ENCODE measurements around the gene FN3KRP. TPM values are rescaled to one million over a fixed set of nuclear protein-coding genes. Genes with fewer than 3 reads are reported as not detected.
A peak's percentile ranks its signal among the peaks of the same experiment; 100 is the strongest.

FN3KRP gene
- total and polyA plus RNA-seq, 10 of the 15 experiments (the other 5 are each of a cell fraction or from before 2014, with no cell fraction given) = 1.8 to 50.5 (median 26.5) TPM

GRCh38 chr17:82740906-82741759 lies 24.6 kb downstream of the FN3KRP start:
- FAIRE-seq = no peak
- Histone ChIP-seq H2AFZ (ENCODE audit: control insufficient read depth, low read depth, low read length) (no peak overlapping the region), H3K9me3 (replicated peaks; ENCODE audit: control insufficient read depth, insufficient read depth, low read length) (peaks cover 9% of the 10 kb centered on the region; the same call in 2 of the 3 replicates), H3K36me3 (ENCODE audit: control insufficient read depth in 2 of 2, insufficient read depth in 2 of 2, low read length in 1 of 2) (no peaks in the 10 kb centered on the region), H3K79me2 (ENCODE audit: control insufficient read depth, insufficient read depth, low read length) (no peaks in the 10 kb centered on the region), H3K4me1 (ENCODE audit: control insufficient read depth, insufficient read depth, low read length) (no peaks in the 10 kb centered on the region), H3K9ac (ENCODE audit: control insufficient read depth, insufficient read depth, low read length) (no peak overlapping the region), H4K20me1 (ENCODE audit: control insufficient read depth, insufficient read depth) (no peaks in the 10 kb centered on the region), H3K27ac (ENCODE audit: control insufficient read depth, insufficient read depth) (no peak overlapping the region), H3K4me3 (no peak overlapping the region), H3K27me3 (replicated peaks in 1 of 2; ENCODE audit: control insufficient read depth in 2 of 2, insufficient read depth in 2 of 2, low read length in 1 of 2) (no peaks in the 10 kb centered on the region), H3K4me2 (ENCODE audit: control insufficient read depth, insufficient read depth) (no peak overlapping the region)
- no TSS peak for BruUV-seq (replicated peaks)
- in situ Hi-C loops (cut with MboI) (loop anchor here (10.0 kb wide), 1 partner anchor 86 kb away; no protein-coding TSS in a partner anchor), intact Hi-C loops (cut with micrococcal nuclease; ENCODE audit: unreplicated experiment) (no loop called here)
- CTCF ChIA-PET = interaction anchor here (0.6 kb wide), 1 partner anchor 398 kb away, joined by 3 read pairs; no protein-coding TSS in a partner anchor
- SMC1A ChIA-PET (ENCODE audit: uncharacterized antibody, unreplicated experiment) = interaction anchor here (1.3 kb wide), 1 partner anchor 29 kb away, joined by 4 read pairs; no protein-coding TSS in a partner anchor
- POLR2A ChIA-PET = interaction anchor here (0.6 kb wide), 1 partner anchor 9 kb away, joined by 5 read pairs; no protein-coding TSS in a partner anchor
- TF ChIP-seq ESRRA (IDR thresholded peaks at IDR 0.05; ENCODE audit: low read length) (no peak), CBX5 (IDR thresholded peaks at IDR 0.05; ENCODE audit: low read depth) (peak; percentile 81; the same call in 1 of the 2 replicates)
- RAD21 ChIA-PET (ENCODE audit: unreplicated experiment) = no interaction called here
- no peak for DNase-seq (ENCODE audit: low read depth, low spot score)
- WGBS (ENCODE audit: insufficient coverage, insufficient replicate concordance, low lambda C conversion rate, missing lambda C conversion rate) = 78% methylated on average over 10 of the region's 10 CpGs
- no peak for ATAC-seq

DNA sequence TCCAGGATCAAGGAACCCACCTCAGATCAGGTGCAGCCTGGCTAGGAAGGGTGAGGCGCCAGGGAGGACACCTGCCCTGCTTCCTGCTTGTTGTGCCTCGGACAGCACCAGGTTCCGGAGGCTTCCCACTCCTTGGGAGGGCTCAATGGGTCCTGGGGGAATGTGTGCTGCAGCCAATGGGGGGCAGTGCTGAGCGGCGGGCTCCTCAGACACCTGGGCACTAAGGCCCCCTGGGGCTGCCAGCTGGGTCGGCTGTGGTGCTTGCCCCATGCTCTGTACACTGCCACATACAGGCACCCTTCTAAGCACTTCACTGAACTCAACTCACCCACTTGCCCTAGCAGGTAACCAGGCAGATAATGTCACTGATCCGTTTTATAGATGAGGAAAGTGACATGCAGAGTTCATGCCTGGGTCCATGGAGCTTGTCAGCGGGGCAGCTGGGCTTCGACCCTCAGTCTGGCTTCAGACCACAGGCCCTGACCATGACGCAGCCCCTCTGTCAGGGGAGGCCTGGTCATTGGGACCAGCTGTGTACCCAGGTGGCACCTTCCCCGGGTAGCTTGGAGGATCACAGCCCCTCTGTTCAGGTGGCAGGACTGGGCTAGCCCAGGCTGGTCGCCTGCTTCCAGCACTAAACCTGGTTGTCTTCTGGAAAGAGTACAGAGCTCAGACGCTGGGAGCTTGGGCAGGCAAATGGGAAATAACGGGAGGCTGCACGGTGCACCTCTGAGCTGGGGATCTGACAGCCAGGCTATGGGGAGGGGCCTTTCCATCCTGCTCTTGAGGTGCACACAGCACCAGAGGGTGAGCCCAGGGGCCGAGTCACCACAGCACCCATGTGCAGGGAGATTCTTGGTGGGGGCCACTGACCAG lies 27.1 kb downstream of the FN3KRP start:
- WGBS (ENCODE audit: insufficient coverage, insufficient replicate concordance, low lambda C conversion rate, missing lambda C conversion rate) = 65% methylated on average over 16 of the region's 16 CpGs
- CTCF ChIA-PET = no interaction called here
- H4K20me1 ChIP-seq (ENCODE audit: control insufficient read depth, insufficient read depth) = no peaks in the 10 kb centered on the region
- no peaks in the 10 kb centered on the region for H3K4me1 ChIP-seq (ENCODE audit: control insufficient read depth, insufficient read depth, low read length)
- H3K79me2 ChIP-seq (ENCODE audit: control insufficient read depth, insufficient read depth, low read length) = no peaks in the 10 kb centered on the region
- in situ Hi-C loops (cut with MboI) (loop anchor here (10.0 kb wide), 1 partner anchor 89 kb away; no protein-coding TSS in a partner anchor), intact Hi-C loops (cut with micrococcal nuclease; ENCODE audit: unreplicated experiment) (no loop called here)
- FAIRE-seq (no peak), ATAC-seq (no peak), DNase-seq (ENCODE audit: low read depth, low spot score) (no peak)
- no peak overlapping the region for H2AFZ ChIP-seq (ENCODE audit: control insufficient read depth, low read depth, low read length)
- RAD21 ChIA-PET (ENCODE audit: unreplicated experiment) = no interaction called here
- no peak overlapping the region for H3K9ac ChIP-seq (ENCODE audit: control insufficient read depth, insufficient read depth, low read length)
- H3K4me3 ChIP-seq = no peak overlapping the region
- H3K9me3 ChIP-seq (replicated peaks; ENCODE audit: control insufficient read depth, insufficient read depth, low read length) = peaks cover 9% of the 10 kb centered on the region; the same call in 2 of the 3 replicates
- H3K27me3 ChIP-seq (replicated peaks in 1 of 2; ENCODE audit: control insufficient read depth in 2 of 2, insufficient read depth in 2 of 2, low read length in 1 of 2) = no peaks in the 10 kb centered on the region
- POLR2A ChIA-PET = no interaction called here
- no peaks in the 10 kb centered on the region for H3K36me3 ChIP-seq (ENCODE audit: control insufficient read depth in 2 of 2, insufficient read depth in 2 of 2, low read length in 1 of 2)
- BruUV-seq (replicated peaks) = no TSS peak
- no peak overlapping the region for H3K27ac ChIP-seq (ENCODE audit: control insufficient read depth, insufficient read depth)
- H3K4me2 ChIP-seq (ENCODE audit: control insufficient read depth, insufficient read depth) = no peak overlapping the region
- SMC1A ChIA-PET (ENCODE audit: uncharacterized antibody, unreplicated experiment) = no interaction called here
- TF ChIP-seq PBX3 (IDR thresholded peaks at IDR 0.05; ENCODE audit: insufficient replicate concordance, low read depth, low read length) (no peak), LARP7 (IDR thresholded peaks at IDR 0.05) (no peak), SMAD5 (IDR thresholded peaks at IDR 0.05; ENCODE audit: low read depth) (no peak), CREM (IDR thresholded peaks at IDR 0.05; ENCODE audit: low read depth) (no peak), POU2F2 (IDR thresholded peaks at IDR 0.05; ENCODE audit: borderline replicate concordance, low read depth, low read length) (no peak), E2F4 (IDR thresholded peaks at IDR 0.05; ENCODE audit: low read depth, low read length) (no peak), HDAC6 (IDR thresholded peaks at IDR 0.05; ENCODE audit: unreplicated experiment) (no peak), TARDBP (IDR thresholded peaks at IDR 0.05; ENCODE audit: borderline replicate concordance) (no peak), BMI1 (IDR thresholded peaks at IDR 0.05; ENCODE audit: borderline replicate concordance) (no peak), ZNF217 (IDR thresholded peaks at IDR 0.05) (no peak)
- TF ChIP-seq, protein P1, sequence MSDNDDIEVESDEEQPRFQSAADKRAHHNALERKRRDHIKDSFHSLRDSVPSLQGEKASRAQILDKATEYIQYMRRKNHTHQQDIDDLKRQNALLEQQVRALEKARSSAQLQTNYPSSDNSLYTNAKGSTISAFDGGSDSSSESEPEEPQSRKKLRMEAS (IDR thresholded peaks at IDR 0.05; ENCODE audit: low read depth, low read length) = no peak

All from GM12878 (cell line).